GM19372 (cell line): ENCODE results near the gene DOCK11.

Experiments
- ATAC-seq: cut with Tn5 transposase; IDR thresholded peaks from one replicate; pipeline ENCODE4 v1.9.1; 2021; ENCODE audit warnings: mild to moderate bottlenecking, low read depth, moderate library complexity; ENCODE audit not compliant: unreplicated experiment

Gene DOCK11

GRCh38 chrX:118528071-118528737 is 32.6 kb downstream of the DOCK11 start:
- peak; percentile 58 for ATAC-seq

DNA sequence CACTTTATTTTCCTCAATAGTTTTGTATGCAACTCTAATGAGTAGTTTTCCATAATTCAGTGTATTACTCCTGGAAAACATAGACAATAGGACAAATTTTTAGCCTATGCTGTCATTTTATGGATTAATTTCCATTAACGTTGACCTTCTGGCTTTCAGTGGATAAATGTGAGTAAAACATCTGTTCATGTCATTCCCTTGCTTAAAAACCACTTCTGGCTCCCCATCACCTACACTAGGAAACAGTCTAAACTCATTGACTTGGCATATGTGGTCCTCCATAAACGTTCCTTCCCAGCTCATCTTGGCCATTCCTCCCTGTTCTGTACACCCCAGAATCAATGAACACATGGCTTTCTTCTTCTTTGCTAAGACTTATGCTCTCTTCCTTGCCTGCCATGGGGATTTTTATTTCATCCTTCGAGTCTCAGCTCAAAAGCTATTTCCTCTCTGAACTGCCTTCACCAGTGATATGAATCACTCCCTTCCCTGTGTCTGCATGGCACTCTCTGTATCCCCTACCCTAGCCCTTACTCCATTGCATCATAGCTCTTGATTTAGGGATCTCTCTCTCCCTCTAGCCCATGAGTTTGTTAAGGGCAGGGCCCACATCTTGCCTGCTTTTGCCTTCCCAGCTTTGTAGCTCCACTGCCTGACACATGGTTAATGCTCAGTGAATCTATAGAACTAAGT is 34.8 kb downstream of the DOCK11 start:
- no peak for ATAC-seq

DNA sequence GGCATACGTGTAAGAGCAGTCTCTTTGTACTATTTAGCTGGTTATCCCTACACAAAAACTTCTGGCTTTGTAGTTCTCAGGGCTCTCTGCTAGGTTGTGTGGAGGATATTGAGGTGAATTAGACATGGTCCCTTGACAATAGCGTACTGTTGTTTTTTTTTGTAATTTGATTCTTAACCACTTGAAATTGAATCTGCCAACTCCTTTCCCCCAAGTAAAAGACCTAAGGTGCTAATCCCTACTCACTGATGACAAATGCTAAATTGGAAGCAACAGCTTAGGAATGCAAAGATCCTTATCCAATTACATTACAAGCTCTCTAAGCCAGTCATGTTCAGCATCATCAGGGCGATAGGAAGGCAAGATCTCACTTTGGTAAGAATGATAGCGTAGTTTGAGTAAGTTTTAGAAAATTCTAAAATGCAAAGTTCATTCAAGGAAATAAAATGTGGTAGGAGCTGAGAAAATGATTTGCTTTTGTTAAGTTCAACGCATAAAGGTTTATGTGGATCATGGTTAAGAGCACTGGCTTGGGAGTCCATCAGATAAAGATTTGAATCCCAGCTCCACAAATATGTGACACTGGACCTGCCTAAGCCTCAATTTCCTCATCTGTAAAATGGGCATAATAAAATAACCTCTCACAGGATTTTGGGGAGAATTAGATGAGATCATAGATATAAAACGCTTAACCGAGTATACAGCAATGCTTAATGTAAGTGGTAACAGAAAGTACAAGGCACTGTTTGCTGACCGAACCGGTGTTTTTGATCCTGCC is 39.3 kb downstream of the DOCK11 start:
- no peak for ATAC-seq

GRCh38 chrX:118536204-118536603 is 40.6 kb downstream of the DOCK11 start:
- ATAC-seq, result peak; percentile 46

DNA sequence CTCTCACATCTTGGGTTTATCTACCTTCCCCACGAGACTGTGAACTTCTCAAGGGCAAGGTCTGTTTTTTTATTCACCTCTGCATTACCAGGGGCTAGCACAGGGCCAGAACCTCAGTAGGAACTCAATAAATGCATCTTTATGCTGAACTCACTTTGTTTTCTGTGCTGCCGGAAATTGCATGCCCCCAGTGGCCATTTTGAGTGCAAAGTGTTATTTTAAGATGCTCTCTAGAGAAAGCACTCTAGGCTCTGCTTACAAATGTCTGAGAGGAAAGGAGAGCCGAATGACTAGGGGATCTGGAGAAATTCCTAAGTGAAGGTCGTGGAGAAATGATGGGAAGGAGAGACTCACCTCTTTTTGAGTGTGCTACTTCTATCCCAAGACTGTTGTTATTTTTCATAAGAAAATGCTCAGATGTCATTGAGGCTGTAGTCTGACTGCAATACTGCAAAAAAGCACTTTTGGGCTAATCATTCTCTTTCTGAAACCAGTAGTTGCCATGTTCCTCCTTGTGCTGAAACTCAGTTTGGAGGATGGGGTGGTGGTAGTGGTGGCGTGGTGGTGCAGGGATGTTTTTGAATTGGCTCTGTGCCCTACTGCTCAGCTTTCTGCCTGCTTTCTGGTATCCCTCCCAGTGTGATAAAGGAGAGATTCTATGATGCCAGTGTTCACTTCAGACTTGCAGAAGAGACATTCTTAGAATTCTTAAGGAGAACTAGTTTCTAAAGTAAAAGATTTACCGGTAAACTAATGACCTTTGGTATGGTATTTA is 41.3 kb downstream of the DOCK11 start:
- ATAC-seq, result peak; percentile 58

DNA sequence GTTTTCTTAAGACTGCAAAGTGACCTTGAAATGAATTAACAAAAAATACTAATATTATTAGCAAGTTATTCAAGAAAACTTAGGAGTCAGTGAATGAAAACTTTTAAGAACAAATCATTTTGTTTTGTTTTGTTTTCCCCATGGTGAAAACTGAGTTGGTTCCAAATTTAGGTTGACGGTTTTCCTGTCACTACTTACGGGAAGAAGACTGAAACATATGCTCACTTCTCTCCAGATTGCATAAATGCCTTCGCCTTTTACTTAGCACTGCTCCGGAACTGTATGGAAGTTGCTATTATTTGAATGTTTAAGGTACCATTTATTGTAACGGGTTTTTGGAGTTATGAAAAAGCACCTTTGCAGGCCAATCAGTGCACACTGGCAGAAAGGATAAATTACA is 42.8 kb downstream of the DOCK11 start:
- no peak for ATAC-seq

GRCh38 chrX:118540342-118540741 is 44.7 kb downstream of the DOCK11 start:
- no peak for ATAC-seq

- ATAC-seq, result no peak
Measured at GRCh38 chrX:118541482-118541881, 45.9 kb downstream of the DOCK11 start.

- no peak for ATAC-seq
Measured at GRCh38 chrX:118545510-118545909, 49.9 kb downstream of the DOCK11 start.

DNA sequence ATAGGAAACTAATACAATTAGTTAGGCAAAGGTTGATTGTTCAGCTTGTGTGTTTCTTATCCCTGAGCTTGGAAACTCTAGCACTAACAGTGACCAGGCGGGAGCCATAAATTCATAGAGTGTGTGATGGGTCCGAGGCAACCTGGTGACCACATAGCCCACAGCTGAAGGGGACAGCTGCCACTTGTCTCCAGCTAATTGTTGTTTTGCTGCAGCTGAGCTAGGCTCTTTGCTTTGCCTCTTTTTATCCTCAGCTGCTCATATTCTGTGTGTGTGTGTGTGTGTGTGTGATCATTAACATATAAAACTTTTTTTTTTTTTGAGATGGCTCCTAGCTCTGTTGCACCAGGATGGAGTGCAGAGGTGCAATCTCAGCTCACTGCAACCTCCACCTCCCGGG is 53.2 kb downstream of the DOCK11 start:
- ATAC-seq, result no peak

DNA sequence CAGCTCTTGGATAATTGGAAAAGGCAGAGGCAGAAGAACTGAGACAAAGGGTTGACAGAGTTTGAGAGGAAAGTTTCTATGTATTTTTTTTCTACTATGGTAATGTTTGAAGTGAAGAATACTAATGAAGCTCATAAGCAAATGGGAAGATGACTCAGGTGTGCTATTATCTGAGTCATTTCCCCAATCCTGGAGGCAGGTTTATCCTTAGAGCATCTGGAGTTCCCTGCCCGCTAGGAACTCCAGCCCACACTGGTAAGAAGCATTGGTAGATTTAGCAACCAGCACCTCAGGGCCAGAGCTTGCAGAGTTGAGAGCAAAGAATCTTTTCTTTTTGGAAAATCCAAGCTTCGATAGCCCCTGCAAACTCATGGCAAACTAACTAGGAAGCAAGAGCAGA is 55.2 kb downstream of the DOCK11 start:
- no peak for ATAC-seq

DNA sequence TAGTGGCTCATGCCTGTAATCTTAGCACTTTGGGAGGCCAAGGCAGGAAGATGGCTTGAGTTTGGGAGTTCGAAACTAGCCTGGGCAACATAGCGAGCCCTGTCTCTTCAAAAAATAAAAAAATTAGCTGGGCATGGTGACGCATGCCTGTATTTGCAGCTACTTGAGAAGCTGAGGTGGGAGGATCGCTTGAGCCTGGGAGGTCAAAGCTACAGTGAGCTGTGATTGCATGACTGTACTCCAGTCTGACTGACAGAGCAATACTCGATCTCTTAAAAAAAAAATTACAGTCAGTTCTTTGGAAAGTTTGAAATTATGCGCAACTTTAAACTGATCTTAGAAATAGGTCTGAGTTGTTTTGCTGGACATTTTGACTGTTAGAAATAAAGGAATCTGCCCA is 55.8 kb downstream of the DOCK11 start:
- no peak for ATAC-seq

DNA sequence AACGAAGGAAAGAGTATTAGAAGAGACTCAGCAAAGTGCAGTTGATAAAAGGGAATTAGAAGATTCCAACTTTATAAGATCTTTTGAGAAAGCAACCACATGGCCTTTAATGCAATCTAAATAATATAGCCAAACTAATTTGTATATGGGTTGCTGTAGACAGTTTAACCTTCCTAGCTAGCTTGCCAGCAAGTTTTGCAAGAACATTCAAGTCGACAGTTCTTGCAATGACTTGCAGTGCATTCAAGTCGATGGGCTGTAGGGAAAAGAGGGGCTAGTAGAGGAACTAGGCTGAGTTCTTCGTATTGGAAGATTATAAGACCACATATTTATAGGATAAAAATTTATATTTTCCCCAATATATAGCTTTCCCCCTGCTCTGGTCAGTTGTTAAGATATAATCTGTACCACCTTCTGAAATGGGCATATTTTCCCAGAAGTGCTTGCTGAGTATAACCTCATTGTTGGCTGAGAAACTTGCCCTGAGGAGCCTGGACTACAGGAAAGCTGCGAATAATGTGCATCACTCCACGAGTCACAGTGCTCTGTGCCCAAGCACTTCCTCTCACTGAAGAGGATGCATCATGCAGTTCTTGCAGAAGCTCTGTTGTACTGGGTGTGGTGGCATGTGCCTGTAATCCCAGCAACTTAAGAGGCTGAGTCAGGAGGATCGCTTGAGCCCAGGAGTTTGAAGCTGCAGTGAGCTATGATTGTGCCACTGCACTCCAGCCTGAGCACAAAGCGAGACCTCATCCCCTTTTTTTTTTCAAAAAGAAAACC is 56.7 kb downstream of the DOCK11 start:
- ATAC-seq, result no peak

- no peak for ATAC-seq
Measured at GRCh38 chrX:118553042-118553710, 57.6 kb downstream of the DOCK11 start.

DNA sequence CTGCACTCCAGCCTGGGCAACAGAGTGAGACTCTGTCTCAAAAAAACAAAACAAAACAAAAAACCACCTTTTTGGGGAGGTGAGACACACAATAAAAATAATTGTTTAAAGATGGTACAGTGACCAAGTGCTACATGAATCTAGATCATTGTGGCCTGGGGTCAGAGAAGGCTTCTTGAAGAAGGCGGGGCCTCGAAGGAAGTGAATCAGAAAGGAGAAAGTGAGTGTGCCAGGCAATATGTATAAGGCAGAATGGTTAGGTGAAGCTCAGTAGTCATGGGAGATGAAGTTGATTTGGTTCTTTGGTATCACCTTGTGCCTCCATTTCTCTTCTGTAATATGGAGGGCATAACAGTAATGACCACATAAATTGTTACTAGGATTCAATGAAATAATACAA is 58.9 kb downstream of the DOCK11 start:
- no peak for ATAC-seq

DNA sequence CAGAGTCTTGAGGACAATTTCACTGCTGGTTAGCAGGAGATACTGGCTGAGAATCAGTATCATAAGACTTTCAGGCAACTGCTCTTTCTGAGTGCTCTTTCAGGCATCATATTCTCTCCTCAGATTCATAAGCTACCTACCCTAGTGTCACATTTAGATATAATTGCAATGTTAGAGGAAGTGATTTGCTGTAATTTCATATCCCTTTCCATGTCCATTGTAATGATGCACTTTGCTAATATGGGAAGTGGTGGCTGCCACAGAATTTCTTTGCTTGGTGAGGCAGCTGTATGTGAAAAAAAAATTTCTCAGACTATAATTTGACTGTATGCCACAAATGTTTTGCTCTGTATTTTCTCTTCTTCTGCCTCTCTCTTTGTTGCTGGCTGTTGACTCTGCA is 63.3 kb downstream of the DOCK11 start:
- no peak for ATAC-seq

- ATAC-seq, result no peak
Measured at GRCh38 chrX:118560489-118560888, 64.9 kb downstream of the DOCK11 start.

- ATAC-seq, result no peak
Measured at GRCh38 chrX:118562582-118563164, 67.1 kb downstream of the DOCK11 start.

DNA sequence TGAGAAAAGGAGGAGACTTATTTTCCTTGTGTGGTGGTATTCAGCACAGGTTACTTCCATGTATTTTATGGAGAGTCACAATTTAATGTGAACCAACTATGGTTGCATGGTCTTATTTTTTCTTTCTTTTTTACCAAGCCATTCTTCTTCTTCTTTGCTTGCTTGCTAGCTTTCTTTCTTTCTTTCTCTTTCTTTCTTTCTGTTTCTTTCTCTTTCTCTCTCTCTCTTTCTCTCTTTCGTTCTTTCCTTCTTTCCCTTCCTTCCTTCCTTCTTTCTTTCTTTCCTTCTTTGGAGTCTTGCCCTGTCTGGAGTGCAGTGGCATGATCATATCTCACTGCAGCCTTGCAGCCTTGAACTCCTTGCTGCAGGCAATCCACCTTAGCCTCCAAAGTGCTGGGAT is 68.9 kb downstream of the DOCK11 start:
- no peak for ATAC-seq
